Activated CD8-positive, alpha-beta memory T cell treated with anti-CD3 and anti-CD28 coated beads for 36 hours (primary cell): ENCODE results near the gene DLX6. TPM values are rescaled to one million over a fixed set of nuclear protein-coding genes. Genes with fewer than 3 reads are reported as not detected.

ENCODE experiments used
- CTCF ChIA-PET: fragments of 350-600 bp; sonication (Branson Sonifier 250); formaldehyde crosslinking; loops from one replicate; lab custom pipeline; 2021; ENCODE audit warnings: antibody characterized with exemption; lab: Charles Lee
- POLR2A ChIA-PET: fragments of 350-600 bp; sonication (Branson Sonifier 250); formaldehyde crosslinking; loops from one replicate; lab custom pipeline; 2021; ENCODE audit warnings: antibody characterized with exemption; lab: Charles Lee
- total RNA-seq, 2 experiments: library from RNA; stranded (reverse); gene quantifications; one replicate each; pipeline ENCODE4 v1.2.3, GENCODE V29; 2021

Gene DLX6
- total RNA-seq, 2 experiments from 2014 or later, result not detected

DNA sequence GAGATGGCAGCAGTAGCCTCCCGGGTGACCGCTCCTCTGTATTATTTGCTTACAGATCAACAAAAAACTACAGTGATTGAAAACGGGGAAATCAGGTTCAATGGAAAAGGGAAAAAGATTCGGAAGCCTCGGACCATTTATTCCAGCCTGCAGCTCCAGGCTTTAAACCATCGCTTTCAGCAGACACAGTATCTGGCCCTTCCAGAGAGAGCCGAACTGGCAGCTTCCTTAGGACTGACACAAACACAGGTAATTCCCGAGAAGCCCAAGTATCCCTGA is 2.2 kb downstream of the DLX6 start:
- POLR2A ChIA-PET, result no interaction called here
- CTCF ChIA-PET, result interaction anchor here (0.9 kb wide), 1 partner anchor 17 kb away, joined by 3 read pairs; the partner anchor contains the start of gene DLX5

DNA sequence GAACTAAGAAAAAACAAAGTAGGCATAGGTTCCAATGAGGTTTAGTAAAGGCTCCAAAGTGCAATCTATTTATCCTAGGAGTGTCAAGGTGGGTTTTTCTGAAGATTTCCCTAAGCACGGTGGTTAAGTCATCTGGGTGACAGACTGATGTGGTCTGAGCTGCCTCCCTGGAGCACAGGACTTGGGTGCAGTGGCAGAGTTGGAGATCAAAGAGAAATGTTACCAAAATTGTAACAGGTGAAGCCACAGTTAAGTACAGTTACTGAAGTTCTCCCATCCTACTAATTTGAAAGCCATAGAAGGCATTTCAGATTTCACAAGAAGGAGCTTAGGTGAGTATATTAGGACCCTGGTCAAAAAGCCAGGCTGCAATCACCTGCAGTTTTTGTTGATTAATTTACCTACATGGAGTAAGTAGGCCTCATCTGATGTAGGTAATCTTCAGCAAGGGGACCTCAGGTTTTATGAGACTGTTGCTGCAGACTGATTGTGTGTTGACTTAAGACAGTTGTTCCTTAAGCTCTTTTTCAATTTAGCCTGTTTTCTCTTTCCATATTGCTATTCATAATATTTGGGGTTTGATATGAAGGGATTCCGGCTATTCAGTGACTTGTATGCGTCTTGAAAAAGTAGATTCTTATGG is 3.0 kb downstream of the DLX6 start:
- CTCF ChIA-PET, result interaction anchor here (1.6 kb wide), 1 partner anchor 19 kb away, joined by 4 read pairs; no protein-coding TSS in a partner anchor
- POLR2A ChIA-PET, result no interaction called here

DNA sequence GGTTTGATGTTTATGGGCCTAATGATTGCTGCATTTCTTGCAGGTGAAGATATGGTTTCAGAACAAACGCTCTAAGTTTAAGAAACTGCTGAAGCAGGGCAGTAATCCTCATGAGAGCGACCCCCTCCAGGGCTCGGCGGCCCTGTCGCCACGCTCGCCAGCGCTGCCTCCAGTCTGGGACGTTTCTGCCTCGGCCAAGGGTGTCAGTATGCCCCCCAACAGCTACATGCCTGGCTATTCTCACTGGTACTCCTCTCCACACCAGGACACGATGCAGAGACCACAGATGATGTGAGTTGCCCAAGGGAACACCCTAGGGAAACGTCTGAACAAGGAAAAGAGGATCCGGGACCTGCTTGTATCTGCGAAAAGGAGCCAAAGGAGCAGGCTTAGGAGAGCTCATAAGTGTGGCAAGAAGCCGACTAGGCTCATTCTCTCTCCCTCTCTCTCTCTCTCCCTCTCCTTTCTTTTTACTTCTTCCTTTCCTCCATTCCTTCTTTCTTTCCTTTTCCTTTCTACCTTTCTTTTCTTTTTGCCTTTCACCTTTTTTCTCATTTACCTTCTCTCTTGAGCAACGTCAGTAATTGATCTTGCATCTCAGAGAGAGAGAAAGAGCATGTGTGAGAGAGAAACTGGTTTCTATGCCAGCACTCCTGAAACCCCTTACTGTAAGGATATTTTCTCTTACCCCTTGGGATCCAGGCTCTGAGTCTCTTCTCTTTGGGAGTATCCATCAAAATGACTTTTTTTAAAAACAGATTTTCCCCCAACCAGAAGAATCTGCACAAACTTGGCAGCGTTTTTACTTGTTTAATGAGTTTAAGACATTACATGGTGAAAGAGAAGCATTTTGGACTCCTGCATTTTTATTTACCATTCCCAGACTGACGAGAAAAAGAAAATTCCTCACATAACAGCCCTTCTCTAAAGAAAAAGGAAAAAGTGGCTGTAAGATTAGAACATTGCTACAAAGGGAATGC is 4.7 kb downstream of the DLX6 start:
- CTCF ChIA-PET, result interaction anchor here (1.6 kb wide), 1 partner anchor 17 kb away, joined by 4 read pairs; no protein-coding TSS in a partner anchor
- POLR2A ChIA-PET, result no interaction called here

DNA sequence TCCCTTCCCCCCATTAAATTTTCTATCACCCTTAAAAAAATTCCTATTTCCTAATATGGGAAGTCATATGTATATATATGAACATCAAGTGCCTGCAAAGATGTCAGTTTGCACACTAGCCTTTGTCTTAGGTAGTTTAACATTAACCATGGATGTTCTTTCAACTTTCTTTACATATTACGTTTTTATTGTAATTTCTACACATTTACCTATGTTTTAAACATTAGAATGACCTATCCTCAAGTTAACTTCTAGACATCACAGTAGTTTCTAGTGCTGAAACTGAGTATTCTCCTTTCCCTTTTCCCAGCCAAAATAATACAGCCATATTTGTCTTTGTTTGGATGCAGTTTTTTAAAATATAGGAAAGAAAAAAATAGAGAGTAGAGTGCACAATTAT is 5.8 kb downstream of the DLX6 start:
- CTCF ChIA-PET, result no interaction called here
- POLR2A ChIA-PET, result no interaction called here

DNA sequence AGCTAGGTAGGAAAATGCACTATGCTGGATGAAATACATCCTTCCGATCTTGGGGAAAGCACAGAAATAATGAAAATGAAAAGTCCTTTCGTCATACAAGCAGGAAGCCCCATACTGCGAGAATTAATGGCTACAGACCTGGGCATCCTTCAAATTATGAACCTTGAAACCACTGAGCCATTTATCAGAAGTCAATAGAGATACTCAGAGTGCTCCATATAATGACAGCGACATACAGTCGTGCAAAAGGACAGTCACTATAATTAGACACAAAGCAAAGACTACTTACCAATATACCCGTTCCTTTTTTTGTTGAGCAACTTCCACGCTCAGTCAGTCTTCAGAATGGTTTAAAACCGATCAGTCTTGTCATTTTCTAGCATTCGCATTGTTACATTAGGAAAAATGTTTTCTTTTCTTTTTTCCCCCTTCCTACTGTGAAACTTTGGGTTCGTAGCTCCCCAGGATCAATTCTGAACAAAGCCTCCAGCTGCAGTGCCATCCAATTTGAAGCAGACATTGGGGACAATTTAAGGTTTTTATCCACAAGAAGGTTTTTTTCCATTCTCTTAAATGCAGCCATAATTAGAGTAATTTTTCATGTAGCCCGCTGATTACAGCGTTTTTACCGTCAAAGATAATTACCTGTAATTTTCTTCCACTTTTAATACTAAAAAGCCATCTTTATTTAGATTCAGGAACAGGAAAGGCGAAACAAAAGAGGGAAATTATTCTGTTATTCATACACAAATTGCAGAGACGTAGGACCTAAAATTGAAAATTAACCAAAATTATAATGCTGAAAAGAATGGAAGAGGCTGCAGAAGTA is 6.4 kb downstream of the DLX6 start:
- CTCF ChIA-PET, result no interaction called here
- POLR2A ChIA-PET, result no interaction called here

DNA sequence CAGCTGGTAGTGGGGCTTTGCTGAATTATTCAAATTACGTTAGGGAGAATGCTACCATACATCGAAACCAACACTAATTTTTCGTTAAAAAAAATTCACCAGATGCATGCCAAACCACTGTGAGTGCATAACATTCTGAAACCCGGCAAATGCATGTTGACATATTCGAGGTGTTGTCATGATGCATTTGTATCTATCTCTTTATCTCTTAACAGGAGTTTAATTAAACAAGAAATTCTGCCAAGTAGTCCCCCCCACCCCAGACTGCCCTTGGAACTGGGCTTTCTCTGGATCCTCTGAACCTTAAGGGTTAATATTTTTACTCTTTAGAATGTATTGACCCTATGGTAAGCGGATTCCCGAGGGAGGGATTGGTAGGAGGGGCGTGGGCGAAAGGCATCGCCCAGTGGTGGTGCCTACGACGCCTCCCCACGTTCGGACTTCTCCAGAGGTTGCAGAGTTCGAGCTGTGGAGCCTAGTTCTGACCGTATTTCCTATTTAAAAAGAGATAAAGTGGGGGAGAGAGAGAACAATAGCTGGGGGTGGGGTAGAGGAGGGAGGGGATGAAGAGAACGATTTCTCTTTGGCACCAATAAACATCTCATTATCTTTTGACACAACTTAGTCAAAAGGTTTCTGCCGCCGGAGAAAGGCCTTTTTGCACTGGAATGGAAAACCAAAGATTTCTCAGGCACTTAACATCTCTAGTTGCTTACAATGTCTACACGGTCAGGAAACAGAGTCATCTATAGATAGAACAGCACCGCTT is 7.2 kb downstream of the DLX6 start:
- POLR2A ChIA-PET, result no interaction called here
- CTCF ChIA-PET, result interaction anchor here (1.3 kb wide), 1 partner anchor 15 kb away, joined by 4 read pairs; no protein-coding TSS in a partner anchor

DNA sequence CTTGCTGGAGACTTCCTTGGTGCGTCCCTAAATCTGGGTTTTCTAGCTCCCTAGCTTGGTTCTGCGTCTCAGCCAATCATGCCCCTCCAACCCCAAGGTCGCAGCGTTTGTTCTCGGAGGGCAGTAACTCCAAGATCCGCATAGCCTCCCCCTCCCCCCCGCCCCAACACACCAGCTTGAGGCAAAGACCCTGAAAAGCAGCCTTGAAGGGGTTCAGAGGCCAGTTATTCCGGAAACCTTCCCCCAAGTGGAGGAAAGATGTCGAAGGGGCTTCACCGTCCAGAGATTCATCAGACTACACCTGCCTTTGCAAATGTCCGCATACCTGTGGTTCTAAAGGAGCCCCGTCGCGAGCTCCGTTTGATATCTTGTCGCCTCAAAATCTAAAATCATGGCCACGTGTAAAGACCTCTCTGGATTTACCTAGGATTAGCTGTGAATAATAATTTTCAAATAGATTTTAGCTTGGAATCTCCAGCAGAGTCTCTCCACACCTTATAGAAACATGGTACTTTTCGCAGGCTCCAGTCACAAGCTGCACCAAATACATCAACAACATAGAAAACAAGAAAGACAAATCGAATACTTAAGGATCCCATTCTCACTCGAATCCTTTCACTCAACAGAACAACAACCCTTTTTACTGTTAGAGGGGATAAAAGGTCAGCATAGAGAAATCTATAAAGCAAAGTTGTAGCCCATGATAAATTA is 7.9 kb downstream of the DLX6 start:
- ChIA-PET CTCF (interaction anchor here (1.3 kb wide), 1 partner anchor 14 kb away, joined by 4 read pairs; no protein-coding TSS in a partner anchor), POLR2A (no interaction called here)

DNA sequence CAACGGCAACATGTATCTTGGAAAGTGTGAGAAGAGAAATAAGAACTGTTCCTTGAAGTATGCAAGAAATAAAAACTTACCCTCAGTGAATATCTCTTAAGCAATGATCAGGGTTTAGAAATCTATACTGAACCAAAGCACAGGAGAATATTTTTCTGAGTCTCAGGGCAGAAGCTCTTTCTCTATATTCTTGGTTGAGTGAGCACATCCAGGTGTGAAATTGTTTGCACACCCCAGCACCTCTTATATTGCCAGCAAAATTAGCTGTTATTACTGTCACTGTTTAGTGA is 8.4 kb downstream of the DLX6 start:
- ChIA-PET CTCF (interaction anchor here (1.3 kb wide), 1 partner anchor 14 kb away, joined by 4 read pairs; no protein-coding TSS in a partner anchor), POLR2A (no interaction called here)

DNA sequence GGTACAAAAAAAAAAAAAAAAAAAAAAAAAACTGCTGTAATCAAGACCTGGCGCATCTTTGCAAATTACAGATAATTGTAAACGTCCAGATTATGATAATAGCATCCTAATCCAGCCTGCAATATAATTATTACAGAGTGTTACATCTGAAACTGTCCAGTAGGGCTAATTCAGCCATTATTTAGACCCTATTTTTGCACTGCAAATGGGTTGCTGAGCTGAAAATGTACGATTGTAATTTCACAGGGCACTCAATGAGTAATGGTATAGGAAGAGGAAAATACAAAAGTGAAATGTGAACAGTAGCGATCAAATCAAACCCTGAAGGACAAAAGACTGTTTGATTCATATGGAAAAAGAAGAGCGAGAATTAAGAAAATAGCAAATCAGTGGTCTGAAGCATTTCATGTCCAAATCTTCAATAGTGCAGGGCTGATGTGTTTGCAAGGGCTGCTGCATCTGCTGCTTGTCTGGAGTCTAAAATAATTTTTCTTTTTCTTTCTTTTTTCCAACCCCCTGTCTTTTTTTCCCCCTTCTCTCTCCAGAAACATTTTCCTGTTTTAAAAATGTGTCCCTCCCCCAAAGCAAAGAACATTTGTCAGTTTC is 8.9 kb downstream of the DLX6 start:
- CTCF ChIA-PET, result no interaction called here
- POLR2A ChIA-PET, result no interaction called here

DNA sequence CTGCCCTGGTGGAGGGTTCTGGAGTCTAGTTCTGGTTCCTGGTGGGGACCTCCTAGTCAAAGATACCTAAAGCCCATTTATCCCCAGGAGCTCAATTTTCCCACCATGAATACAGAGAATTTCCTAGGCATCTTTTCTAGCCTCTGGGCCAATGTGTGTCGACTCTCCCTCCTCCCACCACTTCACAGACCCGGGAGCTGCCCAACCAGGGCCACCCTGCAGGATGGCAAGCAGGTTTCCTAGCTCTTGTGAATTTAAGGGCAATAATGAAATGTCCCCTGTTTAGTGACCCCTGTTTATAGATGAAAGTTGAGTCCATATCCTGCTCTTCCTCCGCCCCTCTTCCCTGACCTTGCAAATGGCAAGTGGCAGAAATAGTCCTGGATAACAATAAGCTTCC is 9.9 kb downstream of the DLX6 start:
- CTCF ChIA-PET, result interaction anchor here (1.3 kb wide), 1 partner anchor 11 kb away, joined by 3 read pairs; no protein-coding TSS in a partner anchor
- POLR2A ChIA-PET, result no interaction called here

DNA sequence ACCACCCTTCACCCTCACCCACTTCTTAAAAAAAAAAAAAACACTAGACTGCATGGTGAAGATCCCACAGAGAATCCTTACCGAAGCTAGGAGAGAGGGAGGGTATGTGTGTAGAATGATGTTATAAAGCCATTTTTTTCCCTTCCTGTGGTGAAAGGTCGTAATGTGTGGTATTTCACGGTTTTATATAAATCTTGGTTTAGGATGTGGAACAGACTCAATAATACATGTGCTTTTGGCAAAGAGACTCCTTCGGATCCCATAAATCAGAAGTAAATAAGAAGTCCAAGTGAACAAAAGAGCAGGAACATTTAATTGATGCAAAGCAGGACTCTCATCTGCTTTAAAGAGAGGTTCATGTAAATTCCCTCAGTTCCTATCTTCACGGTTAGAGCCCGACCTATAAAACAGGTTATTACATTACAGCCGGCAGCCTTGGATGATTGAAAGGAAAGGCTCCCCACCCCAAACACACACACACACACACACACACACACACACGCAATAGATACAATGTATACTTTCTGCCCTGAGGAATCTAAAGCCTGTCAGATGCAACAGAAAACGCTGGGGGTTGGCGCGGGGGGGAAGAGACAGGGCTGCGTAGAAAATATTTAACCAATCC is 10.5 kb downstream of the DLX6 start:
- ChIA-PET POLR2A (no interaction called here), CTCF (interaction anchor here (1.3 kb wide), 1 partner anchor 10 kb away, joined by 3 read pairs; no protein-coding TSS in a partner anchor)

DNA sequence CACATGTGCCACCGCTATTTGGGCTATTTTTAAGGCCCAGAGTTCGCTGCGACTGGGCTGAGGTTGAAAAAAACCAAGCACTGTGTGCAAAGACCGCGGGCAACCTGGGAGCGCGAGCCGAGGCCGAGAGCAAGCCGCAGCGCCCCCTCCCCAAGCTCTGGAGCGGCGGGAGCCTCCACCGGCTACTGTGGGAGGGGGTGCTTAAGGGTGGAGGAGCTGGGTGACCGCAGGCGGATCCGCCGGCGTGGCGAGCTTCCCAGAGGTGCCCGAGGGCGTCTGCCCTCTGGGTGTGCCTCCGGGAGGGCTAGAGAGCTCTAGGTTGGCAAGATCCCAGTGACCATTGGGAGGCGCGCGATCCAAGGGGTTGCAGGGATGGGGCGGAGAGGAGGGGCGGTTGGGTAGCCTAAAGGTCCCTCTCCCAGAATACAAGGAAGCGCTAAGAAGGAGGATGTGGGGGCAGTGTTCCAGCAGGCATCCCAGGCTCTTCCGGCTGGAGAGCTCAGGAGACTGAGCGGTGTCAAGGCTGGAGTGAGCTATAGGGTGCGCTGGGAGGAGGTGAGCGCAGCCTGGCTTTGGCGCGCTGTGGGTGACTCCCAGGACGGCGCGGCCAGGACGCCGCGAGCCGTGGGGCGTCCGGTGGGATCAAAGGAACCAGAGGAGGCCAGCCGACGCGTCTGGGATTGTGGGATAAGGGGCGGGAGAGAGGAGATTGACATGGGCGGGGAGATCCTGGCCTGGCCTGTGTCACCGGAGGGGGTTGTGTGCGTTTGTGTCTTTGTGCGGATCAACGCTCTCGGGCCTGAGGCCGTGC is 11.2 kb downstream of the DLX6 start:
- ChIA-PET CTCF (interaction anchor here (1.1 kb wide), 1 partner anchor 11 kb away, joined by 3 read pairs; the partner anchor contains the start of gene DLX6), POLR2A (no interaction called here)

DNA sequence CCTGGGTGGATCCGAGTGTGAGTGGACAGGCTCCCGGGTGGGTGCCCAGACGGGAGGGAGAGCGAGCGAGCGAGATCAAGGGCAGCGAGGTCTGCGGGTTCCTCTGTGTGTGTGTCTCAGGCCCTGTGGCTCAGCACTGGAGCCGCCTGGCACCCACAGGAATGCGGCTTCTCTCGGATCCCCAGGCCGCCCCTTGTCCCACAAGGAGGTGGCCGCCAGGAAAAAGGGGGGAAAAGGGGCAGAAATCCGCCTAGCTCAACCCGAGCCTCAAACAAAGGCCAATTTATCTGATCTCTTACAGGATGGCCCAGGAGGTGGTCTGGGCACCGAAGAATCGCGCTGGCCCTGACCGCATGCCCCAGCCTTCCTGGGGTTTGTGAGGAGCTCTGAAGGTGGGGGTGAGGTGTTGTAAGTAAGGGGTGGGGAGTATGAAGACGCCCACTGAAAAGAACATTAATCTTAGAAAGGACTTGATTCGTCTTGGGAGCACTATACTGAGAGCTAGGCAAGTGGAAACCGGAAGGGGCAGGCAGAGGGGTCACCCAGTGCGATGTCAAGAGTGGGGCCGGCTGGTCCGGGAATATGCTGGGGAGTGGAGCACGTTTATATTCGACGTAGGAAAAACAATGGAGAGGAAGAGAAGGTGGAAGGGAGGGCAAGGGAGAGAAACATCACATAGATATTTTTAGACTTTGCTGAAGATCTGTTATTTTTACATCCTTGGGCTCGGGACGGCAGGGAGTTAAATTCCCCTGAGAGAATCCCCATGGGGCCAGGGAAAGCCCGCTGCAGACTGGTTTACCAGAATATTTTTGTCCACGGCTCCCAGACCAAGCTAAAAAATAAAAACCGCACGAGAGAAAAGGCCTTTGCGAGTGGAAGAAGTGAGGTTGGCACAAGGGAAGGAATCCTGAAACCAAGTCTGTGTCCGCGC is 12.1 kb downstream of the DLX6 start:
- POLR2A ChIA-PET, result no interaction called here
- CTCF ChIA-PET, result interaction anchor here (1.1 kb wide), 1 partner anchor 12 kb away, joined by 3 read pairs; the partner anchor contains the start of gene DLX6

DNA sequence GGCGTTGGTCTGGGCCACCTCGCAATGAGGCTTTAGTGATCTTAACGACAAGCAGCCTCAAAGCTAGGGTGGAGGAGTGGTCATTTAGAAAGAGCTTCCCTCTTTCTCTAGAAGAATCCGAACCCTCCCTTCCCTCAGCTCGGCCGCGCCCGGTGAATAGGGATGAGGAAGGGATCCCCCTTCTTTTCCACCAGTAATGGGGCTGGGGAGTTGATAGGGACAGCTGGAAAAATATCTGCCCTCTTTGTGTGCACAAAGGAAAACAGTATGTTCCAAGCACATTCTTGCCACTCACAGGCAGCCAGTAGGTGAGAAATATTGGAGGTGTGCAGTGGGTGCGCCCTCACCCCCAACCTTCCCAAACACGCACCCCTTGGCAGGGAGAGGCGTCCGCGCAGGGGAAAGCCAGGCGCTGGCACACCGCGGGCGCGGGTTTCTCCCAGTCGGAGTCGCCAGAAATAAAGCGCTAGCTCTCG is 12.8 kb downstream of the DLX6 start:
- CTCF ChIA-PET, result no interaction called here
- POLR2A ChIA-PET, result no interaction called here

DNA sequence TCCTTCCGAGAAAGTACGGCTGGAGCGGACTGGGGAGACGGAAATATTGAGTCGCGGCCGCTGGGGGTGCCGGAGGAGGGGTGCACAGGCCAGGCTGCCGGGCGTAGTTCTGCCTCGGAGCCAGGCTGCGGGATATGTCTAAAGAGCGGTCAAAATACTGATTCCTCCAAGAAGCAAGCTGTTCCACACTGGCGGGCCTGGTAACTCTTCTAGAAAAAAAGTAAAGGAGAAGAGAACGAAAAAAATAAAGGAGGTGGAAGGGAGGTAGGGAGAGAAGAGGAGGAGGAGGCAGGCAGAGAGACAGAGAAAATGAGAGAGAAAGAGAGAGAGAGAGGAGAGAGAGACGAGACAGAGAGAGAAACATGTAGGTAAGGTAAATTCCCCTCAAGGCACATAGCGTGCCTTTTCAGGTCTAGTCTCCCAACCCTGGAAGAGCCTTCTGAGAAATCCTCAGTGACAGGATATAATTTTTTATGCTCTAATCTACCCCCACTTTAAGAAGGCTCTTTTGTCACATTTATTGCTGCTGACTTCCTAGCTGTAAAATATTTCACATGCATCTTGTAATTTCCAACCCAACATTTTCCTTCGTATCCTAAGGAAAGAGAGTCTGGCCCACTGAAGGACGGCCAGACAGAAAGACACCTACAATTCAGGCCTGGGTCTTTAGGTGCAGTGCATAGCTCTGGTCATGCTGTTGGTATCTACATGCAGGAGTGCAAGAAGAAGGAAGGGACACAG is 13.6 kb downstream of the DLX6 start:
- CTCF ChIA-PET, result no interaction called here
- POLR2A ChIA-PET, result no interaction called here
